Sigmoid colon (tissue), 7 donors: ENCODE results near the gene ROBO1. TPM values are rescaled to one million over a fixed set of nuclear protein-coding genes. Genes with fewer than 3 reads are reported as not detected.

ENCODE experiments used
- DNase-seq: peaks from one replicate; pipeline ENCODE4 v3.0.0-alpha.2; 2019
- H3K27ac ChIP-seq, 4 donors: fragments of 200-600 bp; sonication (generic); one replicate each; pipeline ENCODE4 v1.5.1; 2016 to 2019; ENCODE audit warnings: mild to moderate bottlenecking in 1 of 4
- H3K27me3 ChIP-seq, 3 donors: fragments of 200-600 bp; sonication (generic); one replicate each; pipeline ENCODE4 v1.5.1; 2019; ENCODE audit warnings: mild to moderate bottlenecking in 1 of 3
- H3K36me3 ChIP-seq, 4 donors: fragments of 200-600 bp; sonication (generic); one replicate each; pipeline ENCODE4 v1.5.1; 2016 to 2019
- H3K4me1 ChIP-seq, 4 donors: fragments of 200-600 bp; sonication (generic); one replicate each; pipeline ENCODE4 v1.5.1; 2017 to 2019
- H3K4me3 ChIP-seq, 4 donors: fragments of 200-600 bp; sonication (generic); one replicate each; pipeline ENCODE4 v1.5.1; 2017 to 2019; ENCODE audit warnings: mild to moderate bottlenecking in 2 of 4, moderate library complexity in 1 of 4
- H3K9me3 ChIP-seq, 4 donors: fragments of 200-600 bp in 3 of 4; sonication (generic) in 3 of 4; one replicate each; pipeline versions ENCODE4 v1.5.1 to v1.6.1; 2013 to 2019
- EP300 ChIP-seq, 4 donors: sonication (generic); formaldehyde crosslinking; IDR thresholded peaks; one replicate each; pipeline ENCODE4 v1.6.1; 2017; ENCODE audit warnings: antibody characterized with exemption in 4 of 4
- POLR2A ChIP-seq, 2 donors: fragments of 450-650 bp; IDR thresholded peaks; one replicate each; pipeline ENCODE4 v1.6.1; 2016; ENCODE audit warnings: antibody characterized with exemption in 2 of 2, mild to moderate bottlenecking in 2 of 2, moderate library complexity in 2 of 2
- POLR2AphosphoS5 ChIP-seq, 4 donors: sonication (generic); formaldehyde crosslinking; IDR thresholded peaks; one replicate each; pipeline ENCODE4 v1.6.1; 2017; ENCODE audit warnings: antibody characterized with exemption in 4 of 4
- WGBS, 2 donors: extraction: QIAGEN DNeasy Blood & Tissue Kit; methylation state at CpG; one replicate each; pipeline ENCODE4 v1.1.7; 2013; 5-methylcytosine and 5-hydroxymethylcytosine counted together
- intact Hi-C: fragments of 100-400 bp; cut with DNase I; formaldehyde crosslinking; loops from one replicate; pipeline ENCODE4 v1.15.1; 2023
- polyA plus RNA-seq, 3 donors: library from polyadenylated mRNA; stranded (reverse); fragments of 200-250 nt; gene quantifications; one replicate each; pipeline ENCODE4 v1.2.3, GENCODE V29; 2013
- total RNA-seq, 4 donors: library from RNA; depleted of rRNA; stranded (reverse); fragments of >200 nt; gene quantifications; one replicate each; pipeline ENCODE4 v1.1.0, GENCODE V29; 2016
- TF ChIP-seq, protein P1 (sequence below), 4 experiments: fragments of 450-650 bp in 3 of 4; fragments of 200-600 bp in 1 of 4; IDR thresholded peaks; one replicate each; pipeline ENCODE4 v1.5.1; 2016 to 2019; ENCODE audit warnings: antibody characterized with exemption in 4 of 4, mild to moderate bottlenecking in 3 of 4, moderate library complexity in 2 of 4
- donor health status: healthy with polysubstance abuse.
- donor health status: Bipolar disorder and iron deficiency.
- donor health status: healthy.

The ROBO1 gene
- total and polyA plus RNA-seq, 7 donors, result 0.69 to 45.7 (median 32.4) TPM

DNA sequence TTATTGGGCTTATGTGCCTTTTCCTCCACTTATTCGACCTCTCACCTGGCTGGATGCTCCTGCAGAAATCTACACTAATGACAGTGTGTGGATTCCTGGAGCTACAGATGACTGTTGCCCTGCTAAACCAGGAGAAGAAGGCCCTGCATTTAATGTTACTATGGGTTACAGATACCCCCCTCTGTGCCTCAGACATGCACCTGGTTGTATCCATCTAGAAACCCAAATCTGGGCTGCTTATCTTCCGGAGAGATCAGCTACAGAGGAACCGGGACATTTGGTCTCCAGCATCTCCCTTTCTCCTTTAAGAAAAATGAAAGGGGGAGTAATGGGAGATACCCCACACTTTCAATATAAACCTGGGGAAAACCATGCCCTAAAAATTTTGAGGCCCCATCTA is 710.0 kb downstream of the ROBO1 start:
- Histone ChIP-seq H3K4me1 (no peaks in the 10 kb centered on the region), H3K27ac (no peak overlapping the region), H3K27me3 (no peaks in the 10 kb centered on the region), H3K4me3 (no peak overlapping the region), H3K36me3 (no peaks in the 10 kb centered on the region), H3K9me3 (peaks cover 0 to 3% (median 0%) of the 10 kb centered on the region in 4 donors)
- no peak for DNase-seq
- intact Hi-C loops, result no loop called here
- TF ChIP-seq, protein P1, sequence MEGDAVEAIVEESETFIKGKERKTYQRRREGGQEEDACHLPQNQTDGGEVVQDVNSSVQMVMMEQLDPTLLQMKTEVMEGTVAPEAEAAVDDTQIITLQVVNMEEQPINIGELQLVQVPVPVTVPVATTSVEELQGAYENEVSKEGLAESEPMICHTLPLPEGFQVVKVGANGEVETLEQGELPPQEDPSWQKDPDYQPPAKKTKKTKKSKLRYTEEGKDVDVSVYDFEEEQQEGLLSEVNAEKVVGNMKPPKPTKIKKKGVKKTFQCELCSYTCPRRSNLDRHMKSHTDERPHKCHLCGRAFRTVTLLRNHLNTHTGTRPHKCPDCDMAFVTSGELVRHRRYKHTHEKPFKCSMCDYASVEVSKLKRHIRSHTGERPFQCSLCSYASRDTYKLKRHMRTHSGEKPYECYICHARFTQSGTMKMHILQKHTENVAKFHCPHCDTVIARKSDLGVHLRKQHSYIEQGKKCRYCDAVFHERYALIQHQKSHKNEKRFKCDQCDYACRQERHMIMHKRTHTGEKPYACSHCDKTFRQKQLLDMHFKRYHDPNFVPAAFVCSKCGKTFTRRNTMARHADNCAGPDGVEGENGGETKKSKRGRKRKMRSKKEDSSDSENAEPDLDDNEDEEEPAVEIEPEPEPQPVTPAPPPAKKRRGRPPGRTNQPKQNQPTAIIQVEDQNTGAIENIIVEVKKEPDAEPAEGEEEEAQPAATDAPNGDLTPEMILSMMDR (IDR thresholded peaks at IDR 0.05), result no peak
- no peak for TF ChIP-seq POLR2AphosphoS5 (IDR thresholded peaks at IDR 0.05)
- TF ChIP-seq EP300 (IDR thresholded peaks at IDR 0.05), result no peak
- TF ChIP-seq POLR2A (IDR thresholded peaks at IDR 0.05), result no peak
- 75 to 86% methylated on average over 3 of the region's 3 CpGs for WGBS, 2 donors

DNA sequence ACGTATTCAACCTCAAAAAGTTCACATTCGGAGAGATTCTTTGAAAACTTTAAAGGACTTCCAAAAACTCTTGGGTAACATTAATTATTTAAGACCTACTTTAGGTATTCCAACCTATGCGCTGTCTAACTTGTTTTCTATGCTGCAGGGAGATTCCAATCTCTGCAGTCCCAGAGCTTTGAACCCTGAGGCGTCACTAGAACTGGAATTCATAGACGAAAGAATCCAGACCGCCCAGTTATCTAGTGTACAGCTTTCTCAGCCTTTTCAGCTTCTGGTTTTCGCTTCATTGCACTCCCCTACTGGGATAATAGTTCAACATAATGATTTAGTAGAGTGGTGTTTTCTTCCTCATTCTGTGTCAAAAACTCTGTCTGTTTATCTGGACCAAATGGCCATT is 711.3 kb downstream of the ROBO1 start:
- Histone ChIP-seq H3K9me3 (peaks cover 0 to 8% (median 3%) of the 10 kb centered on the region in 4 donors), H3K4me1 (no peaks in the 10 kb centered on the region), H3K36me3 (no peaks in the 10 kb centered on the region), H3K27ac (no peak overlapping the region), H3K27me3 (no peaks in the 10 kb centered on the region), H3K4me3 (no peak overlapping the region)
- WGBS, 2 donors, result 85 to 88% methylated on average over 7 of the region's 7 CpGs
- no peak for TF ChIP-seq EP300 (IDR thresholded peaks at IDR 0.05)
- TF ChIP-seq, protein P1 (IDR thresholded peaks at IDR 0.05), result no peak
- no peak for TF ChIP-seq POLR2AphosphoS5 (IDR thresholded peaks at IDR 0.05)
- TF ChIP-seq POLR2A (IDR thresholded peaks at IDR 0.05), result no peak
- DNase-seq, result no peak
- intact Hi-C loops, result no loop called here

DNA sequence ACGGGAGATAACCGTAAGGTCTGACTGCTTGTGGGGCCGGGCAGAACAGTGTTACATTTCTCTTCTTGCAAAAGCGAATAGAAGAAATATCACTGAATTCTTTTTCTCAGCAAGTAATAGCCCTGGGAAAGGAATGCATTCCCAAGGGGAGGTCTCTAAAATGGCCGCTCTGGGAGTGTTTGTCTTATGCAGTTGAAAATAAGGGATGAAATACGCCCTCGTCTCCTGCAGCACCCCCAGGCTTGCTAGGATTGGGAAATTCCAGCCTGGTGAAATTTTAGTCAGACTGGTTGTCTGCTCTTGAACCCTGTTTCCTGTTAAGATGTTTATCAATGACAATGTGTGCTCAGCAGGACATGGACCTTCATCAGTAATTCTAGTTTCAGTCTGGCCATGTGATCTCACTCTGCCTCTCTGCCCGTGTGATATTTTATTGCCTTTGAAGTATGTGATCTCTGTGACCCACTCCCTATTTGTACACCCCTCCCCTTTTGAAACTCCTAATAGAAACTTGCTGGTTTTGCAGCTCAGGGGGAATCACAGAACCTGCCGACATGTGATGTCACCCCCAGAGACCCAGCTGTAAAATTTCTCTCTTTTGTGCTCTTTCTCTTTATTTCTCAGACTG is 715.6 kb downstream of the ROBO1 start:
- no peaks in the 10 kb centered on the region for H3K4me1 ChIP-seq
- no peak overlapping the region for H3K4me3 ChIP-seq
- 84 to 89% methylated on average over 9 of the region's 9 CpGs for WGBS, 2 donors
- peaks cover 0 to 11% (median 3%) of the 10 kb centered on the region in 4 donors for H3K9me3 ChIP-seq
- TF ChIP-seq, protein P1 (IDR thresholded peaks at IDR 0.05), result no peak
- no peak for TF ChIP-seq POLR2A (IDR thresholded peaks at IDR 0.05)
- TF ChIP-seq EP300 (IDR thresholded peaks at IDR 0.05), result no peak
- TF ChIP-seq POLR2AphosphoS5 (IDR thresholded peaks at IDR 0.05), result no peak
- intact Hi-C loops, result no loop called here
- H3K36me3 ChIP-seq, result no peaks in the 10 kb centered on the region
- no peak for DNase-seq
- H3K27me3 ChIP-seq, result no peaks in the 10 kb centered on the region
- no peak overlapping the region for H3K27ac ChIP-seq

DNA sequence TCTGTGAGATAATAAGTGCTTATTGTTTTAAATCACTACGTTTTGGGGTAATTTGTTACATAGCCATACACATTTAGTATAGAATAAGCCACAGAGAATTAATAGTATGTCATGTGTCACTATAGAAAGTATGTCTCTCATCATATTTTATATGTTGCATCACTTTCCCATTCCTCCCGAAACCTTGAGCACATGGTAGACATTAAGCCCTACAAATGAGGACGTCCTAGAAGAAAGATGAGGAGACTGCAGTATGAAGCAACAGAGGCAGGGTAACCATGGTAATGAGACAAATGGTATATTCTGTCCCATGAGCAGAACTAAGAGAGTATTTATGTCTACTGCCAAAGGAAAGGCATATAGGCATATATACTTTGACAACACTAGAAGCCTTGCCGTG is 720.2 kb downstream of the ROBO1 start:
- peaks cover 0 to 11% (median 2%) of the 10 kb centered on the region in 4 donors for H3K9me3 ChIP-seq
- H3K36me3 ChIP-seq, result no peaks in the 10 kb centered on the region
- 80 to 90% methylated on average over 4 of the region's 4 CpGs for WGBS, 2 donors
- no peaks in the 10 kb centered on the region for H3K27me3 ChIP-seq
- H3K27ac ChIP-seq, result no peak overlapping the region
- intact Hi-C loops, result no loop called here
- no peaks in the 10 kb centered on the region for H3K4me1 ChIP-seq
- H3K4me3 ChIP-seq, result no peak overlapping the region
- TF ChIP-seq POLR2AphosphoS5 (IDR thresholded peaks at IDR 0.05) (no peak), POLR2A (IDR thresholded peaks at IDR 0.05) (no peak), EP300 (IDR thresholded peaks at IDR 0.05) (no peak)
- TF ChIP-seq, protein P1 (IDR thresholded peaks at IDR 0.05), result no peak
- DNase-seq, result no peak

DNA sequence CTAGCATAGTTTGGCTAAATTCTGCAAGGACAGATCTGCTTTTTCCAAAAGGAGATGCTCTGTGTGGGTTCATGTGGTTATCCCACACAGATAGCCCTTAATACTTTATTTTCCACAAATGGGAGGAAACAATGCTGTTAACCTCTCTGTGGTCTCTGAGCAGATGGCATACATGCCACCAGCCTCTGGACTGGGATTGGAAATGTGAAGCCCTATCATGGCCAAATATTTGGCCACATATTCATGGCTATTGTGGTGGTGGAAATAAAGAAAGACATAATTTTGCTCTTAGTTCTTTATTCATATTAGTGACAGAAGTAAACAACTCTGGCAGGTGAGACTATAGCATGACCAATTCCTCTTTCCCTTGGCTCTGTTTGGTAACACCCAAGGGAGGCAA is 726.2 kb downstream of the ROBO1 start:
- no peaks in the 10 kb centered on the region for H3K9me3 ChIP-seq
- H3K4me3 ChIP-seq, result no peak overlapping the region
- H3K27ac ChIP-seq, result no peak overlapping the region
- no peaks in the 10 kb centered on the region for H3K36me3 ChIP-seq
- TF ChIP-seq EP300 (IDR thresholded peaks at IDR 0.05) (no peak), POLR2A (IDR thresholded peaks at IDR 0.05) (no peak), POLR2AphosphoS5 (IDR thresholded peaks at IDR 0.05) (no peak)
- TF ChIP-seq, protein P1 (IDR thresholded peaks at IDR 0.05), result no peak
- no peaks in the 10 kb centered on the region for H3K27me3 ChIP-seq
- H3K4me1 ChIP-seq, result no peaks in the 10 kb centered on the region
- no peak for DNase-seq
- intact Hi-C loops, result no loop called here
